ENCODE results near the gene PLEKHA1. TPM values are rescaled to one million over a fixed set of nuclear protein-coding genes. Genes with fewer than 3 reads are reported as not detected.

The PLEKHA1 gene
- polyA plus RNA-seq, 1 experiment = 25.5 TPM

DNA sequence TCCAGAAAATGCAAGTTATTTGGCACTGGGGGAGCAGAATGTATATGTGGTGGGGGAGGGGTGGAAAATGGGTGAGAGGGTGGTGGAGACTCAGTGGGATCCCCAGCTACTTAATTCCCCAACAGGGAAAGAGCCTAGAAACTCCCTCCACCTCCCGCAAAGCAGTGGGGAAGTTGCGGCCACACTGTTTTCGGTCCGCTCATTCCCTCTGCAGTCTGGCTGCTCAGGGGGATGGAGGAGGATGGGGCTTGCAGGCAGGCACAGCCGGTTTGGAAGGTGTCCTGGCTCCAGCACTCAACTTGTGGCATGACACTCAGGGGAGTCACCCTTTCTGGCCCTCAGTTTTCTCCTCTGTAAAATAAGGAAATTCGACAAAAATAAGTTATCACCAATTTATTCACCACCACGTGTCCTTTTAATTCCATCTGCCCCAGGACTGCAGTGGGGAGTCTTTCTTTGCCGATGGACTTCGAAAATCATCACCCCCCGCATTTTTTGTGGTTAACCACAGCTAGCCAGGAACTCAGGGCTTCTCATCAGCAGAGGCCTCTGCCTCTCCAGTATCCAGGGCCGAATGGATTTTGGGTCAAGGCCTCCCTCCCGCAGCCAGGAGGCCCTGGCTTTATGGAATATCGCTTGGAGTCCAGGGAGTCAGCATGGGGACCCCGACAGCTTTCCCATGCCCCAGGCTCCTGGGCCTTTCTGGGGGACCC, 85.2 kb downstream of the PLEKHA1 start:
- no peak for DNase-seq (ENCODE audit: low read depth, low spot score)
- Histone ChIP-seq H3K27ac (ENCODE audit: low read depth, low read length) (peak overlapping the region; percentile 11), H3K9me3 (ENCODE audit: control insufficient read depth, insufficient read depth, low read length) (no peaks in the 10 kb centered on the region), H3K27me3 (ENCODE audit: control insufficient read depth, insufficient read depth, low read length) (no peaks in the 10 kb centered on the region), H3K4me3 (ENCODE audit: low read depth, low read length) (no peak overlapping the region)
- TF ChIP-seq, protein P1, sequence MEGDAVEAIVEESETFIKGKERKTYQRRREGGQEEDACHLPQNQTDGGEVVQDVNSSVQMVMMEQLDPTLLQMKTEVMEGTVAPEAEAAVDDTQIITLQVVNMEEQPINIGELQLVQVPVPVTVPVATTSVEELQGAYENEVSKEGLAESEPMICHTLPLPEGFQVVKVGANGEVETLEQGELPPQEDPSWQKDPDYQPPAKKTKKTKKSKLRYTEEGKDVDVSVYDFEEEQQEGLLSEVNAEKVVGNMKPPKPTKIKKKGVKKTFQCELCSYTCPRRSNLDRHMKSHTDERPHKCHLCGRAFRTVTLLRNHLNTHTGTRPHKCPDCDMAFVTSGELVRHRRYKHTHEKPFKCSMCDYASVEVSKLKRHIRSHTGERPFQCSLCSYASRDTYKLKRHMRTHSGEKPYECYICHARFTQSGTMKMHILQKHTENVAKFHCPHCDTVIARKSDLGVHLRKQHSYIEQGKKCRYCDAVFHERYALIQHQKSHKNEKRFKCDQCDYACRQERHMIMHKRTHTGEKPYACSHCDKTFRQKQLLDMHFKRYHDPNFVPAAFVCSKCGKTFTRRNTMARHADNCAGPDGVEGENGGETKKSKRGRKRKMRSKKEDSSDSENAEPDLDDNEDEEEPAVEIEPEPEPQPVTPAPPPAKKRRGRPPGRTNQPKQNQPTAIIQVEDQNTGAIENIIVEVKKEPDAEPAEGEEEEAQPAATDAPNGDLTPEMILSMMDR (IDR thresholded peaks at IDR 0.05; ENCODE audit: low read depth, low read length) = no peak
- ChIA-PET POLR2A (interaction anchor here (1.9 kb wide), 1 partner anchor 10 kb away, joined by 5 read pairs; no protein-coding TSS in a partner anchor), CTCF (interaction anchor here (0.8 kb wide), 1 partner anchor 25 kb away, joined by 3 read pairs; no protein-coding TSS in a partner anchor)

DNA sequence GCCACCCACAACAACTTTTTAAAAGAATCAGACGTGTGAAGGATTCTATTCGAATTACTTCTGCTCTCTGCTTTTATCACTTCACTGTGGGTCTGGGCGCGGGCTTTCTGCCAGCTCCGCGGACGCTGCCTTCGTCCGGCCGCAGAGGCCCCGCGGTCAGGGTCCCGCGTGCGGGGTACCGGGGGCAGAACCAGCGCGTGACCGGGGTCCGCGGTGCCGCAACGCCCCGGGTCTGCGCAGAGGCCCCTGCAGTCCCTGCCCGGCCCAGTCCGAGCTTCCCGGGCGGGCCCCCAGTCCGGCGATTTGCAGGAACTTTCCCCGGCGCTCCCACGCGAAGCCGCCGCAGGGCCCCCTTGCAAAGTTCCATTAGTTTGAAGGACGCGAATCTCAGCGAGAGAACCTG, 86.4 kb downstream of the PLEKHA1 start:
- ChIA-PET POLR2A (interaction anchor here (0.7 to 1.9 kb wide), 2 partner anchors 8 to 44 kb away, joined by 3 to 5 read pairs; no protein-coding TSS in a partner anchor), CTCF (no interaction called here)
- Histone ChIP-seq H3K4me3 (ENCODE audit: low read depth, low read length) (peak overlapping the region; percentile 77), H3K27me3 (ENCODE audit: control insufficient read depth, insufficient read depth, low read length) (no peaks in the 10 kb centered on the region), H3K27ac (ENCODE audit: low read depth, low read length) (no peak overlapping the region), H3K9me3 (ENCODE audit: control insufficient read depth, insufficient read depth, low read length) (no peaks in the 10 kb centered on the region)
- TF ChIP-seq, protein P1 (IDR thresholded peaks at IDR 0.05; ENCODE audit: low read depth, low read length) = no peak
- no peak for DNase-seq (ENCODE audit: low read depth, low spot score)

DNA sequence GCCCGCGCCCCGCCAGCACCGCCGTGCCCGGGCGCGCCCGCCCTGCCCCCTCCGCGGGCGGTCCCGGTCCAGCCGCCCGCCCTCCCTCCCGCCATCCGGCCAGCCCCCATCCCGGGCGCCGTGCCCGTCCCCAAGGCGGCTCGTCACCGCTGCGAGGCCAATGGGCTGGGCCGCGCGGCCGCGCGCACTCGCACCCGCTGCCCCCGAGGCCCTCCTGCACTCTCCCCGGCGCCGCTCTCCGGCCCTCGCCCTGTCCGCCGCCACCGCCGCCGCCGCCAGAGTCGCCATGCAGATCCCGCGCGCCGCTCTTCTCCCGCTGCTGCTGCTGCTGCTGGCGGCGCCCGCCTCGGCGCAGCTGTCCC, 86.8 kb downstream of the PLEKHA1 start, which contains the start of gene HTRA1:
Gene HTRA1, plus strand, starts transcription at position 187 of the 362 bp plus-strand sequence. Its CDS starts 100 bp downstream, at position 287.
- TF ChIP-seq, protein P1 (IDR thresholded peaks at IDR 0.05; ENCODE audit: low read depth, low read length) = no peak
- no peaks in the 10 kb centered on the region for H3K27me3 ChIP-seq (ENCODE audit: control insufficient read depth, insufficient read depth, low read length)
- ChIA-PET POLR2A (interaction anchor here (0.7 kb wide), 1 partner anchor 43 kb away, joined by 3 read pairs; no protein-coding TSS in a partner anchor), CTCF (no interaction called here)
- H3K4me3 ChIP-seq (ENCODE audit: low read depth, low read length) = peak within 1 kb of the TSS; percentile 77
- DNase-seq (ENCODE audit: low read depth, low spot score) = no peak
- peak within 1 kb of the TSS; percentile 57 for H3K27ac ChIP-seq (ENCODE audit: low read depth, low read length)
- H3K9me3 ChIP-seq (ENCODE audit: control insufficient read depth, insufficient read depth, low read length) = no peaks in the 10 kb centered on the region

DNA sequence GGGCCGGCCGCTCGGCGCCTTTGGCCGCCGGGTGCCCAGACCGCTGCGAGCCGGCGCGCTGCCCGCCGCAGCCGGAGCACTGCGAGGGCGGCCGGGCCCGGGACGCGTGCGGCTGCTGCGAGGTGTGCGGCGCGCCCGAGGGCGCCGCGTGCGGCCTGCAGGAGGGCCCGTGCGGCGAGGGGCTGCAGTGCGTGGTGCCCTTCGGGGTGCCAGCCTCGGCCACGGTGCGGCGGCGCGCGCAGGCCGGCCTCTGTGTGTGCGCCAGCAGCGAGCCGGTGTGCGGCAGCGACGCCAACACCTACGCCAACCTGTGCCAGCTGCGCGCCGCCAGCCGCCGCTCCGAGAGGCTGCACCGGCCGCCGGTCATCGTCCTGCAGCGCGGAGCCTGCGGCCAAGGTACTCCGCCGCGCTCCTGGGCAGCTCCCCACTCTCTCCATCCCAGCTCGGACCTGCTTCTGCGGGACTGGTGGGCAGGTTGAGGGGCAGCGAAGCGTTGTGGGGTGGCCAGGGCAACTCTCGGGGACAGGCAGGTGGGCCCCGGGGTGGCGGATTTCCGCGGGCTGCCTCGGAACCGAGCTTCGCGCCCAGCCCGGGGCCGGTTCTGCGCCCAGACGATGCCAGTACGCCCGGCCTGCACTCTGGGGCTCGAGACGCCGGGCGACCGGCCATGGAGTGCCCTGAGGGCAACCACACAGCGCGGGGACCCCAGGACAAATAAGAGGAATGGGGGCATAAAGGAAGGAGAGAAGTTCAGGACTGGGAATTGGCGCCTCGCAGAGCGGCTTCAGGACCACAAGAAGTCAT, 87.4 kb downstream of the PLEKHA1 start:
- CTCF ChIA-PET = interaction anchor here (1.1 kb wide), 1 partner anchor 27 kb away, joined by 4 read pairs; no protein-coding TSS in a partner anchor
- peak overlapping the region; percentile 57 for H3K27ac ChIP-seq (ENCODE audit: low read depth, low read length)

More for the DNA sequence above, 87.4 kb downstream of the PLEKHA1 start:
- TF ChIP-seq, protein P1 (IDR thresholded peaks at IDR 0.05; ENCODE audit: low read depth, low read length) = no peak
- no peaks in the 10 kb centered on the region for H3K9me3 ChIP-seq (ENCODE audit: control insufficient read depth, insufficient read depth, low read length)
- H3K4me3 ChIP-seq (ENCODE audit: low read depth, low read length) = peak overlapping the region; percentile 77
- H3K27me3 ChIP-seq (ENCODE audit: control insufficient read depth, insufficient read depth, low read length) = no peaks in the 10 kb centered on the region
- POLR2A ChIA-PET = interaction anchor here (0.7 kb wide), 1 partner anchor 43 kb away, joined by 3 read pairs; no protein-coding TSS in a partner anchor
- no peak for DNase-seq (ENCODE audit: low read depth, low spot score)

All from AG04450 (cell line).